Sigmoid colon (tissue), 3 donors: ENCODE data around the gene FBXW8.

Experiments used
- POLR2A ChIP-seq, 2 donors: fragments of 450-650 bp; IDR thresholded peaks; one replicate each; pipeline ENCODE4 v1.6.1; 2016; ENCODE audit warnings: antibody characterized with exemption in 2 of 2, mild to moderate bottlenecking in 2 of 2, moderate library complexity in 2 of 2
- TF ChIP-seq, protein P1 (sequence below), 4 experiments: fragments of 450-650 bp in 3 of 4; fragments of 200-600 bp in 1 of 4; IDR thresholded peaks; one replicate each; pipeline ENCODE4 v1.5.1; 2016 to 2019; ENCODE audit warnings: antibody characterized with exemption in 4 of 4, mild to moderate bottlenecking in 3 of 4, moderate library complexity in 2 of 4

DNA sequence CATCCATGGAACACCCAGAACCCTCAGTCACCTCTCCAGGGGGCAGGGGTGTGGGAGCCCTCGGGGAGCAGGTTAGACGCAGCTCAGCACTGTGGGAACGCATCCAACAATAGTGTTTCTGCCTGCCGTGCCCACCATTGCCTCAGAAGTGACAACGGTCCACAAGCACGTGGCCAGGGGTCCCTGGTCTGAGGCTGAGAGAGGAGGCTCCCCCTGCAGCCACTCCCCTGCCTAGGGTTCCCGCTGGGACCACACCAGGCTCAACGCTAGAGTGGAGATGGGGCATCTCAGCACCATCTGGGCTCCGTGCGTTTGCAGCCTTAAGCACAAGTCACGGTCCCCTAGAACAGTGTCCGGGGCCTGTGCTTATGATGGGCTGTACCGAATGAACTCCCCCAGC, 125.8 kb downstream of the FBXW8 start:
- TF ChIP-seq, protein P1, sequence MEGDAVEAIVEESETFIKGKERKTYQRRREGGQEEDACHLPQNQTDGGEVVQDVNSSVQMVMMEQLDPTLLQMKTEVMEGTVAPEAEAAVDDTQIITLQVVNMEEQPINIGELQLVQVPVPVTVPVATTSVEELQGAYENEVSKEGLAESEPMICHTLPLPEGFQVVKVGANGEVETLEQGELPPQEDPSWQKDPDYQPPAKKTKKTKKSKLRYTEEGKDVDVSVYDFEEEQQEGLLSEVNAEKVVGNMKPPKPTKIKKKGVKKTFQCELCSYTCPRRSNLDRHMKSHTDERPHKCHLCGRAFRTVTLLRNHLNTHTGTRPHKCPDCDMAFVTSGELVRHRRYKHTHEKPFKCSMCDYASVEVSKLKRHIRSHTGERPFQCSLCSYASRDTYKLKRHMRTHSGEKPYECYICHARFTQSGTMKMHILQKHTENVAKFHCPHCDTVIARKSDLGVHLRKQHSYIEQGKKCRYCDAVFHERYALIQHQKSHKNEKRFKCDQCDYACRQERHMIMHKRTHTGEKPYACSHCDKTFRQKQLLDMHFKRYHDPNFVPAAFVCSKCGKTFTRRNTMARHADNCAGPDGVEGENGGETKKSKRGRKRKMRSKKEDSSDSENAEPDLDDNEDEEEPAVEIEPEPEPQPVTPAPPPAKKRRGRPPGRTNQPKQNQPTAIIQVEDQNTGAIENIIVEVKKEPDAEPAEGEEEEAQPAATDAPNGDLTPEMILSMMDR (IDR thresholded peaks at IDR 0.05), result no peak
- no peak for TF ChIP-seq POLR2A (IDR thresholded peaks at IDR 0.05)
